Measurements from ENCODE around the gene VANGL2.

DNA sequence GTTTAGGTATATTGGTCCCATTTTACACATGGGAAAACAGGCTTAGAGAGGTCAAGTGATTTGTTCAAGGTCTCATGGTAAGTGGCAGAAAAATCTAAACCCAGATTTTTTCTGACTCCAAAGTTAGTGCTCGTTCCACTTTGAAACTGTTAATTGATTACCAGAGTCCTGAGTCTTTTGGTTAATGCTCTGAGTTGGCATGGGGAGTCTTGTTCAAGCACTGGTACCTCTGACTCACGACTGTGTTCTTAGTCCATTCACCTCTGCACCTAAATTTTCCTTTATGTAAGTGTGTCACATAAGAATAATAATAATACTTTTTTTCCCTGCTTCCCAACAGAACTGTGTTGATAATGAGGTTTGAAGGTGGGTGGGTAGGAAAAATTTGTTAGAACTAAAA, 59.3 kb downstream of the VANGL2 start:
- TF ChIP-seq EP300 (IDR thresholded peaks at IDR 0.05; ENCODE audit: low read depth) (no peak), POLR2A (IDR thresholded peaks at IDR 0.05) (no peak)

All from transverse colon (tissue), 1 donor.